H1 (cell line): ENCODE measurements around the gene RIT2. TPM values are rescaled to one million over a fixed set of nuclear protein-coding genes. Genes with fewer than 3 reads are reported as not detected.

Experiments used
- CTCF ChIA-PET: fragments of 300-600 bp; sonication (Branson Sonifier 250); formaldehyde crosslinking; loops from one replicate; lab custom pipeline; 2021; ENCODE audit not compliant: partially characterized antibody; lab: Charles Lee
- POLR2A ChIA-PET: fragments of 300-600 bp; sonication (Branson Sonifier 250); formaldehyde crosslinking; loops from one replicate; lab custom pipeline; 2021; ENCODE audit warnings: inconsistent platforms; ENCODE audit not compliant: partially characterized antibody; lab: Charles Lee
- DNase-seq, 2 experiments: peaks; one replicate each; pipeline versions ENCODE4 v3.0.0 to v3.0.0-alpha.2; 2010 to 2022; ENCODE audit warnings: low spot score in 2 of 2, low read depth in 1 of 2, mixed read lengths in 1 of 2
- FAIRE-seq: peaks from 2 replicates; lab custom pipeline; 2011; peaks lifted over from hg19 to GRCh38; lab: Jason Lieb, UNC
- H2AFZ ChIP-seq: 2 replicates; pipeline ENCODE4 v1.8.1; 2012; ENCODE audit warnings: low read length, inconsistent platforms
- H2AK5ac ChIP-seq: 2 replicates; pipeline ENCODE4 v1.6.1; 2013; ENCODE audit warnings: low read depth, low read length
- H2BK120ac ChIP-seq: replicated peaks from 2 replicates; pipeline ENCODE3; 2013; ENCODE audit warnings: low read depth, low read length, inconsistent platforms
- H2BK12ac ChIP-seq: 2 replicates; pipeline ENCODE4 v1.6.1; 2013; ENCODE audit warnings: low read depth, low read length
- H2BK15ac ChIP-seq: 2 replicates; pipeline ENCODE4 v1.6.1; 2013; ENCODE audit warnings: low read length
- H2BK20ac ChIP-seq: 2 replicates; pipeline ENCODE4 v1.6.1; 2013; ENCODE audit warnings: low read length
- H2BK5ac ChIP-seq: 2 replicates; pipeline ENCODE4 v1.6.1; 2013; ENCODE audit warnings: low read depth, low read length
- H3K14ac ChIP-seq: 2 replicates; pipeline ENCODE4 v1.6.1; 2013; ENCODE audit warnings: inconsistent platforms; ENCODE audit not compliant: insufficient read length
- H3K18ac ChIP-seq: 2 replicates; pipeline ENCODE4 v1.6.1; 2013; ENCODE audit warnings: low read length; ENCODE audit errors: extremely low read depth
- H3K23ac ChIP-seq: 2 replicates; pipeline ENCODE4 v1.6.1; 2013; ENCODE audit warnings: inconsistent platforms; ENCODE audit not compliant: insufficient read length
- H3K23me2 ChIP-seq: 2 replicates; pipeline ENCODE4 v1.6.1; 2013; ENCODE audit warnings: low read depth, low read length
- H3K27ac ChIP-seq: 2 replicates; pipeline ENCODE4 v1.6.1; 2011; ENCODE audit warnings: low read depth, low read length, inconsistent platforms
- H3K27me3 ChIP-seq, 4 experiments: replicated peaks in 1 of 4; 1 replicate in 1 of 4; 2 replicates in 3 of 4; pipeline versions ENCODE4 v1.6.1 to v1.8.1; 2011 to 2013; ENCODE audit warnings: low read length in 3 of 4, mild to moderate bottlenecking in 3 of 4, inconsistent platforms in 2 of 4, mixed read lengths in 2 of 4, moderate library complexity in 1 of 4; ENCODE audit not compliant: control insufficient read depth in 3 of 4, insufficient read depth in 3 of 4; ENCODE audit errors: extremely low read depth in 1 of 4
- H3K36me3 ChIP-seq, 4 experiments: 2 replicates each; pipeline versions ENCODE4 v1.6.1 to v1.8.1; 2011 to 2013; ENCODE audit warnings: mild to moderate bottlenecking in 4 of 4, low read length in 3 of 4, moderate library complexity in 2 of 4, control low read depth in 1 of 4, inconsistent platforms in 1 of 4; ENCODE audit not compliant: insufficient read depth in 4 of 4, control insufficient read depth in 2 of 4
- H3K4ac ChIP-seq: replicated peaks from 2 replicates; pipeline ENCODE3; 2013; ENCODE audit warnings: low read length, low read depth, mixed read lengths, inconsistent platforms; ENCODE audit not compliant: insufficient read length
- H3K4me1 ChIP-seq, 4 experiments: replicated peaks in 1 of 4; 1 replicate in 1 of 4; 2 replicates in 3 of 4; pipeline versions ENCODE4 v1.6.1 to v1.8.1; 2011 to 2013; ENCODE audit warnings: low read length in 3 of 4, inconsistent platforms in 2 of 4, mixed read lengths in 1 of 4; ENCODE audit not compliant: insufficient read depth in 4 of 4, control insufficient read depth in 3 of 4
- H3K4me2 ChIP-seq, 2 experiments: 2 replicates each; pipeline versions ENCODE4 v1.6.1 to v1.8.1; 2011 to 2013; ENCODE audit warnings: low read depth in 2 of 2, low read length in 2 of 2, control low read depth in 1 of 2, inconsistent platforms in 1 of 2, mild to moderate bottlenecking in 1 of 2; ENCODE audit not compliant: insufficient read depth in 1 of 2
- H3K4me3 ChIP-seq, 4 experiments: fragments of 200-600, 300-600 bp in 1 of 4; sonication (generic), shearing (Covaris generic), sonication (Bioruptor Twin) in 1 of 4; 2 replicates each; pipeline versions ENCODE4 v1.5.1 to v1.8.1; 2011 to 2016; ENCODE audit warnings: low read length in 4 of 4, low read depth in 3 of 4, control low read depth in 2 of 4, inconsistent platforms in 2 of 4, mild to moderate bottlenecking in 2 of 4, mixed read lengths in 1 of 4, moderate library complexity in 1 of 4; ENCODE audit not compliant: insufficient read depth in 2 of 4; ENCODE audit errors: extremely low read depth in 1 of 4
- H3K56ac ChIP-seq: replicated peaks from 2 replicates; pipeline ENCODE3; 2013; ENCODE audit warnings: low read depth, mild to moderate bottlenecking, mixed read lengths, low read length, inconsistent platforms; ENCODE audit not compliant: insufficient read length
- H3K79me1 ChIP-seq: 2 replicates; pipeline ENCODE4 v1.6.1; 2013; ENCODE audit warnings: low read depth, low read length, control low read depth
- H3K79me2 ChIP-seq, 2 experiments: 2 replicates each; pipeline versions ENCODE4 v1.6.1 to v1.8.1; 2012 to 2013; ENCODE audit warnings: low read length in 2 of 2, mild to moderate bottlenecking in 2 of 2, inconsistent platforms in 1 of 2; ENCODE audit not compliant: insufficient read depth in 2 of 2, control insufficient read depth in 1 of 2
- H3K9ac ChIP-seq, 4 experiments: replicated peaks in 1 of 4; 1 replicate in 1 of 4; 2 replicates in 3 of 4; pipeline versions ENCODE4 v1.6.1 to v1.8.1; 2011 to 2013; ENCODE audit warnings: low read depth in 3 of 4, low read length in 3 of 4, control low read depth in 2 of 4, mild to moderate bottlenecking in 2 of 4, moderate library complexity in 2 of 4, inconsistent platforms in 1 of 4; ENCODE audit errors: extremely low read depth in 1 of 4
- H3K9me3 ChIP-seq, 2 experiments: 2 replicates each; pipeline versions ENCODE4 v1.6.1 to v1.8.1; 2012 to 2013; ENCODE audit warnings: mild to moderate bottlenecking in 2 of 2, moderate library complexity in 2 of 2, control low read depth in 1 of 2, inconsistent platforms in 1 of 2, low read depth in 1 of 2, low read length in 1 of 2, mixed read lengths in 1 of 2; ENCODE audit not compliant: insufficient read depth in 2 of 2
- H4K20me1 ChIP-seq, 2 experiments: replicated peaks in 1 of 2; 2 replicates each; pipeline versions ENCODE3 to v1.8.1; 2011 to 2013; ENCODE audit warnings: inconsistent platforms in 2 of 2, low read length in 2 of 2, mild to moderate bottlenecking in 1 of 2; ENCODE audit not compliant: insufficient read depth in 2 of 2, control insufficient read depth in 1 of 2
- H4K5ac ChIP-seq: 2 replicates; pipeline ENCODE4 v1.6.1; 2013; ENCODE audit warnings: low read length, low read depth, mixed read lengths, inconsistent platforms; ENCODE audit not compliant: insufficient read length
- H4K8ac ChIP-seq: 2 replicates; pipeline ENCODE4 v1.8.0; 2013; ENCODE audit warnings: mild to moderate bottlenecking, moderate library complexity, low read length, inconsistent platforms; ENCODE audit not compliant: insufficient read depth; ENCODE audit errors: extremely low read depth
- H4K91ac ChIP-seq: replicated peaks from 2 replicates; pipeline ENCODE3; 2013; ENCODE audit warnings: low read length, mixed read lengths, inconsistent platforms; ENCODE audit not compliant: insufficient read length
- GTF2F1 ChIP-seq: IDR thresholded peaks from 2 replicates; pipeline ENCODE4 v1.6.1; 2012; ENCODE audit warnings: low read depth, low read length, improper control_type of control experiment, borderline replicate concordance
- POLR2A ChIP-seq, 2 experiments: IDR thresholded peaks; 1 replicate in 1 of 2; 2 replicates in 1 of 2; pipeline ENCODE4 v1.6.1; 2011; ENCODE audit warnings: low read depth in 2 of 2, low read length in 2 of 2, mild to moderate bottlenecking in 2 of 2; ENCODE audit errors: control extremely low read depth in 1 of 2
- POLR2AphosphoS5 ChIP-seq: IDR thresholded peaks from 2 replicates; pipeline ENCODE4 v1.6.1; 2011; ENCODE audit warnings: low read depth, low read length
- SAP30 ChIP-seq: fragments of 300-600 bp; sonication (generic); IDR thresholded peaks from 2 replicates; pipeline ENCODE4 v1.7.1; 2012; ENCODE audit warnings: low read length, moderate library complexity, mild to moderate bottlenecking, inconsistent platforms; ENCODE audit not compliant: insufficient read depth, insufficient replicate concordance
- SP4 ChIP-seq: IDR thresholded peaks from 2 replicates; pipeline ENCODE4 v1.6.1; 2012; ENCODE audit warnings: low read length, inconsistent platforms
- WGBS, 2 experiments: shearing (Covaris generic) in 1 of 2; methylation state at CpG; one replicate each; pipeline versions ENCODE4 v1.1.6 to v1.1.7; 2013 to 2015; ENCODE audit warnings: low lambda C conversion rate in 2 of 2, mixed read lengths in 2 of 2, inconsistent platforms in 1 of 2, low coverage in 1 of 2, missing lambda C conversion rate in 1 of 2; ENCODE audit not compliant: insufficient replicate concordance in 2 of 2, insufficient coverage in 1 of 2, insufficient read length in 1 of 2; ENCODE audit errors: extremely low coverage in 1 of 2, missing lambda C conversion rate in 1 of 2; 5-methylcytosine and 5-hydroxymethylcytosine counted together
- polyA plus RNA-seq, 7 experiments: library from polyadenylated mRNA; depleted of rRNA in 3 of 7; stranded (reverse) in 5 of 7; unstranded in 2 of 7; fragments of >200 nt in 5 of 7; fragments of 200-250 nt in 2 of 7; gene quantifications; 1 replicate in 5 of 7; 2 replicates in 1 of 7; 4 replicates in 1 of 7; pipeline versions ENCODE4 v1.2.1 to v1.2.3, GENCODE V29; 2011 to 2013; ENCODE audit warnings: missing spikeins in 2 of 7, mixed read lengths in 2 of 7
- total RNA-seq: library from RNA; stranded (reverse); fragmentation: NEBNext Ultra II Directional; extraction: Animal tissue kit (Norgen Biotek cat#: 25700); gene quantifications from 2 replicates; pipeline ENCODE4 v1.2.1, GENCODE V29; 2021

Gene RIT2
- total and polyA plus RNA-seq, 2 of the 8 experiments (the other 6 are each of a cell fraction or from before 2014, with no cell fraction given), result 0.67 to 3.2 TPM

- CTCF ChIA-PET, result no interaction called here
- POLR2A ChIA-PET, result no interaction called here
Measured at GRCh38 chr18:42929181-42929580, 186.3 kb downstream of the RIT2 start.

More at GRCh38 chr18:42929181-42929580, 186.3 kb downstream of the RIT2 start:
- no peaks in the 10 kb centered on the region for H3K36me3 ChIP-seq
- H3K9ac ChIP-seq, result no peak overlapping the region
- no peaks in the 10 kb centered on the region for H3K23me2 ChIP-seq
- no peak overlapping the region for H2AK5ac ChIP-seq
- no peak overlapping the region for H3K4me3 ChIP-seq
- no peak overlapping the region for H3K4me2 ChIP-seq
- no peaks in the 10 kb centered on the region for H3K9me3 ChIP-seq
- H2BK15ac ChIP-seq, result no peak overlapping the region
- H2BK120ac ChIP-seq, result no peak overlapping the region
- H3K79me1 ChIP-seq, result no peaks in the 10 kb centered on the region
- no peaks in the 10 kb centered on the region for H3K4me1 ChIP-seq
- no peak overlapping the region for H2AFZ ChIP-seq
- H2BK5ac ChIP-seq, result no peak overlapping the region
- no peaks in the 10 kb centered on the region for H4K20me1 ChIP-seq
- no peak overlapping the region for H3K56ac ChIP-seq
- no peak overlapping the region for H3K18ac ChIP-seq
- no peak overlapping the region for H3K14ac ChIP-seq
- no peak overlapping the region for H4K8ac ChIP-seq
- 100% methylated on average over 1 of the region's 1 CpG; no CpG with 5 or more reads in 1 of the 2 experiments for WGBS, 2 experiments
- TF ChIP-seq POLR2AphosphoS5 (no peak), SAP30 (no peak), GTF2F1 (no peak), POLR2A (IDR thresholded peaks at IDR 0.05; ENCODE audit: control extremely low read depth in 1 of 2, low read depth in 2 of 2, low read length in 2 of 2) (no peak), SP4 (no peak)
- H3K4ac ChIP-seq, result no peak overlapping the region
- no peak for FAIRE-seq
- H2BK12ac ChIP-seq, result no peak overlapping the region
- H3K79me2 ChIP-seq, result no peaks in the 10 kb centered on the region
- H3K27ac ChIP-seq, result no peak overlapping the region
- H4K91ac ChIP-seq, result no peak overlapping the region
- no peak overlapping the region for H2BK20ac ChIP-seq
- no peak overlapping the region for H4K5ac ChIP-seq
- no peak overlapping the region for H3K23ac ChIP-seq
- no peak for DNase-seq
- H3K27me3 ChIP-seq, result no peaks in the 10 kb centered on the region; a peak in 1 of 7 replicates
